NB4 (cell line): ENCODE data around the gene COG8.
"Not testable (repeated sequence)": the region's sequence is repeated elsewhere in the genome, so short reads cannot be mapped to it uniquely, and the experiment has no call there.

Experiments used
- DNase-seq: peaks from one replicate; pipeline ENCODE4 v3.0.0; 2010; ENCODE audit warnings: low read depth
- H3K4me3 ChIP-seq: one replicate; pipeline ENCODE4 v1.5.1; 2011; ENCODE audit warnings: mild to moderate bottlenecking, low read depth, low read length, moderate library complexity
- MYC ChIP-seq: IDR thresholded peaks from 2 replicates; pipeline ENCODE4 v1.6.1; 2011; ENCODE audit warnings: low read depth, low read length
- POLR2A ChIP-seq: IDR thresholded peaks from 2 replicates; pipeline ENCODE4 v1.6.1; 2011; ENCODE audit warnings: mild to moderate bottlenecking; ENCODE audit not compliant: insufficient read length; ENCODE audit errors: extremely low read depth
- TF ChIP-seq, protein P1 (sequence below): IDR thresholded peaks from 2 replicates; pipeline ENCODE4 v1.6.1; 2011; ENCODE audit warnings: low read depth, low read length
- TF ChIP-seq, protein P2 (sequence below): IDR thresholded peaks from one replicate; pipeline ENCODE4 v1.5.1; 2012; ENCODE audit warnings: low read depth, low read length

COG8 gene

DNA sequence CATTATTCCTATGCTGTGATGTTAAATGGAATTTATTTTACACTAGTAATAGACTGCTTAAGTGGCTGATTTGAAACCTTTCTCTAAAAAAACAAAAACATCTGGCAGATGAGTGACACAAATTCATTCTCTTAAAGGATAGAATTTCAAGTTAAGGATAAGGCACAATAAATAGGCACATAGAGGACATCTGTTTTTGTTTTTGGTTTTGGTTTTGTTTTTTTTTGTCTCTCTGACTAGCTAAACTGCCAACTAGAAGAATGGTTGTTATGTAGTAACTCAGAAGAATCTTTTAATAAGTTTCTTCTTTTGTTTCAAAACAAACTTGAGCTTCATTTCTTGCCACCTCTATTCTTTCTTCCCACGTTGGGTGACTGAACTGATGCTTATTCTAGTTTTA lies 33.3 kb downstream of the COG8 start:
- no peak for DNase-seq
- no peak for TF ChIP-seq POLR2A
- TF ChIP-seq, protein P1, sequence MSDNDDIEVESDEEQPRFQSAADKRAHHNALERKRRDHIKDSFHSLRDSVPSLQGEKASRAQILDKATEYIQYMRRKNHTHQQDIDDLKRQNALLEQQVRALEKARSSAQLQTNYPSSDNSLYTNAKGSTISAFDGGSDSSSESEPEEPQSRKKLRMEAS, result no peak
- TF ChIP-seq MYC, result no peak
- TF ChIP-seq, protein P2, sequence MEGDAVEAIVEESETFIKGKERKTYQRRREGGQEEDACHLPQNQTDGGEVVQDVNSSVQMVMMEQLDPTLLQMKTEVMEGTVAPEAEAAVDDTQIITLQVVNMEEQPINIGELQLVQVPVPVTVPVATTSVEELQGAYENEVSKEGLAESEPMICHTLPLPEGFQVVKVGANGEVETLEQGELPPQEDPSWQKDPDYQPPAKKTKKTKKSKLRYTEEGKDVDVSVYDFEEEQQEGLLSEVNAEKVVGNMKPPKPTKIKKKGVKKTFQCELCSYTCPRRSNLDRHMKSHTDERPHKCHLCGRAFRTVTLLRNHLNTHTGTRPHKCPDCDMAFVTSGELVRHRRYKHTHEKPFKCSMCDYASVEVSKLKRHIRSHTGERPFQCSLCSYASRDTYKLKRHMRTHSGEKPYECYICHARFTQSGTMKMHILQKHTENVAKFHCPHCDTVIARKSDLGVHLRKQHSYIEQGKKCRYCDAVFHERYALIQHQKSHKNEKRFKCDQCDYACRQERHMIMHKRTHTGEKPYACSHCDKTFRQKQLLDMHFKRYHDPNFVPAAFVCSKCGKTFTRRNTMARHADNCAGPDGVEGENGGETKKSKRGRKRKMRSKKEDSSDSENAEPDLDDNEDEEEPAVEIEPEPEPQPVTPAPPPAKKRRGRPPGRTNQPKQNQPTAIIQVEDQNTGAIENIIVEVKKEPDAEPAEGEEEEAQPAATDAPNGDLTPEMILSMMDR, result no peak
- H3K4me3 ChIP-seq, result no peak overlapping the region

DNA sequence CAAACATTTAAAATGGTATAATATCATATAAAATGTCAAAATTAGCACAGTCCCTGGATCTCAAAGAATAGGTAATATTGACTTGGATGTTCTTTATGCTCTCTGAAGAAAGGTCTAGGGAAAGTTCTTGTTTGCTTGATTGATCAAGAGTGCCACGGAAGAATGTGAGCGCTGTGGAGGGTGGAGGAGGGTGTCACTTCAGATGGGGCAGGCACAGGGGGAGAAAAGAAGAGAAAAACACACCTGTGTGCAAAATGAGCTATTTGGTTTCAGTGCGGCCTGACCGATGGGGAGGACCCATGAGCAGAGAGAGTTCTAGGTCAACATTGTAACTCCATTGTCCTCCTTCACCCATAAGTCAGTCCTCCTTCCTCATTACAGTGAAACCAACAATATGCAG lies 37.1 kb downstream of the COG8 start:
- TF ChIP-seq, protein P1, result no peak
- TF ChIP-seq MYC, result no peak
- TF ChIP-seq POLR2A, result no peak
- TF ChIP-seq, protein P2, result no peak

DNA sequence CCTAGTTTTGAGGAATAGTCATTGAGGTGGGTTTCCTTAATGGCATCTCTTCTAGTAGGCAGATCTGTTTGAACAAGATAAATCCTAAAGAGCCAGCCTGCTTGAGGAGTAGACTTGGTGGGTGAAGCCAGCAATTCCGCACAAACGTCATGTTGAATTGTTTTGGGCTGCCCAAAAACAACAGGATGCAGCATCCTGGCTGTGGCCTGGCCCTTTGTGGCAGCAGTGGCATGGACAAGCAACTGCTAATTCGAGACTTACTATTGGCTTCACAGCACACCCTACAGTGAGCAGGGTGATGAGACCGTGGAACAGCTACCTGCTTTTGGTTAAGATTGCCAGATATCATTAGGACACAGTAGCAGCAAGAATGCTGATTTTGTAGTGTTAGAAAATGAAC lies 37.5 kb downstream of the COG8 start:
- no peak overlapping the region for H3K4me3 ChIP-seq
- TF ChIP-seq POLR2A, result no peak
- TF ChIP-seq, protein P1, result no peak
- TF ChIP-seq, protein P2, result no peak
- no peak for TF ChIP-seq MYC
- DNase-seq, result no peak

More for the DNA sequence above, 37.1 kb downstream of the COG8 start:
- H3K4me3 ChIP-seq, result no peak overlapping the region
- no peak for DNase-seq

DNA sequence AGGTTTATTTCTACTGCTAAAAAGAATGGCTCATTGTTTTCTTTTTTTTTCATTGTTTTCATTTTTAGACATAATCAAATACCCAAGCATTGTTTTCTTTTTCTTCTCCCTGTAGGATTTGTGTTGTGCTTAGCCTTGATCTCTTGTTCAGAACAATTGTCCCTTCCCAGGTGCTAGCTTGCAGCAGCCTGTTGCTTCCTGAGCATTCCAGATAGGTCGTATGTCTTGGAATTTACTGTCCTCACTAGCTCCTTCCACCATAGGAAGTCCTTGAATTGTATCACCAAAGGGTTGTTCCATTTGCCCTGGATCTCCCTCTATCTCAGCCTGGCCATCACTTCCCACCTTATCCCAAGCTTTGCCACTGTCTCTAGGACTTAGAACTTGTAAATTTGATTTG lies 38.2 kb downstream of the COG8 start:
- no peak for DNase-seq
- TF ChIP-seq, protein P1, result no peak
- TF ChIP-seq MYC (no peak), POLR2A (no peak)
- TF ChIP-seq, protein P2, result no peak
- H3K4me3 ChIP-seq, result no peak overlapping the region

DNA sequence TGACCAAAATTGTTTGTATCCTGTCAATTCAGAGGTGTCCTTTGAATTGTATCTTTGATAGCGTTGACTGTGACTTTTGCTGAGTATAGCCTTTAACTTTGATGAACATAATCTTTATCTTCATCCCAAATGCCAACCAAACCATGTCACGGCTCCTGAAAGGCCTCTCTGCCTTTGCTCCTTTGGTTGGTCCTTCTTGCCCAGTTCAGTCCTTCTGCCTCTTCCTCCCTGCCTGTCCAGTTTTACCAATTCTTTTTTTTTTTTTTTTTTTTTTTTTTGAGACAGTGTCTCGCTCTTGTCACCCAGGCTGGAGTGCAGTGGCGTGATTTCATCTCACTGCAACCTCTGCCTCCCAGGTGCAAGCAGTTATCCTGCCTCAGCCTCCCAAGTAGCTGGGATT lies 41.1 kb downstream of the COG8 start:
- DNase-seq, result no peak
- TF ChIP-seq MYC, result no peak
- TF ChIP-seq, protein P2, result no peak
- TF ChIP-seq, protein P1, result no peak
- TF ChIP-seq POLR2A, result no peak
- no peak overlapping the region for H3K4me3 ChIP-seq

DNA sequence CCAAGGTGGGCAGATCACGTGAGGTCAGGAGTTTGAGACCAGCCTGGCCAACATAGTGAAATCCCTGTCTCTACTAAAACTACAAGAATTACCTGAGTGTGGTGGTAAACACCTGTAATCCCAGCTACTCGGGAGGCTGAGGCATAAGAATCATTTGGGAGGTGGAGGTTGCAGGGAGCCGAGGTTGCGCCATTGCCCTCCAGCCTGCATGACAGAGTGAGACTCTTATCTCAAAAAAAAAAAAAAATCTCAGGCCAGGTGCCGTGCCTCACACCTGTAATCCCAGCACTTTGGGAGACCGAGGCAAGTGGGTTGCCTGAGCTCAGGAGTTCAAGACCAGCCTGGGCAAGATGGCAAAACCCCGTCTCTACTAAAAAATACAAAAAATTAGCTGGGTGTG lies 42.6 kb downstream of the COG8 start:
- not testable (repeated sequence) for DNase-seq, H3K4me3 ChIP-seq
